SK-N-SH treated with all-trans-retinoic acid at 6 μM for 48 hours (cell line): ENCODE results near the gene CYTH4.

ENCODE experiments used
- CREB5 ChIP-seq: fragments of 250-450 bp; sonication (Bioruptor Pico); IDR thresholded peaks from 2 replicates; pipeline ENCODE4 v1.5.1; 2020; ENCODE audit warnings: low read depth, mild to moderate bottlenecking, moderate library complexity
- OSR1 ChIP-seq: fragments of 250-450 bp; sonication (Bioruptor Pico); IDR thresholded peaks from 2 replicates; pipeline ENCODE4 v1.8.0; 2022; ENCODE audit warnings: moderate library complexity, mild to moderate bottlenecking, inconsistent platforms
- SNAI2 ChIP-seq: fragments of 250-450 bp; sonication (Bioruptor Pico); IDR thresholded peaks from 2 replicates; pipeline ENCODE4 v1.5.0; 2020; ENCODE audit warnings: mild to moderate bottlenecking, moderate library complexity
- TCF4 ChIP-seq: fragments of 250-450 bp; sonication (Bioruptor Pico); IDR thresholded peaks from 2 replicates; pipeline ENCODE4 v1.8.0; 2021; ENCODE audit warnings: mild to moderate bottlenecking, moderate library complexity, borderline replicate concordance
- TOX ChIP-seq: fragments of 250-450 bp; sonication (Bioruptor Pico); IDR thresholded peaks from 2 replicates; pipeline ENCODE4 v1.8.0; 2021; ENCODE audit warnings: mild to moderate bottlenecking, moderate library complexity, borderline replicate concordance
- TSHZ2 ChIP-seq: fragments of 250-450 bp; sonication (Bioruptor Pico); IDR thresholded peaks from 2 replicates; pipeline ENCODE4 v1.5.0; 2020; ENCODE audit warnings: mild to moderate bottlenecking, moderate library complexity
- ZFP3 ChIP-seq: fragments of 250-450 bp; sonication (Bioruptor Pico); IDR thresholded peaks from 2 replicates; pipeline ENCODE4 v1.5.0; 2020; ENCODE audit warnings: mild to moderate bottlenecking, moderate library complexity
- ZNF8 ChIP-seq: fragments of 450-650 bp; formaldehyde crosslinking; IDR thresholded peaks from 2 replicates; pipeline ENCODE4 v1.5.0; 2020; ENCODE audit warnings: mild to moderate bottlenecking, moderate library complexity

- no peak for TF ChIP-seq SNAI2 (CRISPR knock-in tag)
- TF ChIP-seq TCF4 (CRISPR knock-in tag): no peak
- no peak for TF ChIP-seq CREB5 (CRISPR knock-in tag)
- TF ChIP-seq TOX: no peak
- TF ChIP-seq ZNF8 (CRISPR knock-in tag): no peak
- no peak for TF ChIP-seq OSR1
- TF ChIP-seq TSHZ2 (CRISPR knock-in tag): no peak
- no peak for TF ChIP-seq ZFP3 (CRISPR knock-in tag)
Measured at GRCh38 chr22:37352481-37352880, 70.2 kb downstream of the CYTH4 start.
